NCI-H345 treated with DMSO at 0.1 percent for 48 hours (cell line): ENCODE results near the gene RPL23.
A peak's percentile ranks its signal among the peaks of the same experiment; 100 is the strongest.
"Not testable (repeated sequence)": the region's sequence is repeated elsewhere in the genome, so short reads cannot be mapped to it uniquely, and the experiment has no call there.

Source experiments
- DNase-seq: peaks from one replicate; lab custom pipeline; 2025; ENCODE audit not compliant: unreplicated experiment; lab: John Stamatoyannopoulos, UW

RPL23 gene

GRCh38 chr17:38868817-38869525 lies 15.4 kb upstream of the RPL23 start:
- peak; percentile 88 for DNase-seq

DNA sequence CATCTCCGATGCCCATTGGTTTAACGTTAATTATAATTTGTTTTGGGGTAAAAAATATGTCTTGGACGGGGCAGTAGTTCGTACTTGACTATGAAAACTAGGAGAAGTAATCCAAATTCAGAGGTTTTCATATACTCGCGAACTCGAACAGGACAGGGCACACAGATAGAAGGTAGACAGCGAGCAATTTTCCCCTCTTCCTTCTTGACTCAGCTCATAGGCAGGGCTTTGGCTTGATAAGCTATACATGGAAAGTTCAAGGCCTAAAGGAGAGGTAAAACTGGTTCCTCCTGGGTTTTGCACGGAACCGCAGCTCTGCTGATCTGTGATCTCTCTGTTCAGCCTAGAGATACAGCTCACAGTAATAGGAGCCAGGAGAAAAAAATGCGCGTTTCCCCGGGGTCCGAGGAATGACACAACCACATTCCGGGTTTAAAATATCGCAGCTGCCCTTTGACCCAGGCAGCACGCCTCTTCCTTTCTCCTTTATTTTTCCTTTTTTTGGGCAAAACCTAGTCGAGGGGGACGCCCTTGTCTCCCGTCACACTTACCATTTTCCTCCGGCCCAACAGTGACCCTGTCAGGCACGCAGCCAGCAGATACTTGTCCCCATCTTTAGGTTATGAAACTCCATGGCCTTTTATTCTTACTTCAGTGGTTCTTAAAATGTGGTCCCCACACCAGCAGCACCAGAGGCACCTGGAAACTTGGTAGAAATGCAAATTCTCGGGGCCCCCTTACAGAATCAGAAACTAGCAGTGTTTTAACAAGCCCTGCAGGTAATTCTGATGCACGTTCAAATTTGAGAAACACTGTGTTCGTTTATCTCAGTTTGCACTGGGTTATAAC lies 14.7 kb upstream of the RPL23 start:
- DNase-seq, result peak; percentile 79

DNA sequence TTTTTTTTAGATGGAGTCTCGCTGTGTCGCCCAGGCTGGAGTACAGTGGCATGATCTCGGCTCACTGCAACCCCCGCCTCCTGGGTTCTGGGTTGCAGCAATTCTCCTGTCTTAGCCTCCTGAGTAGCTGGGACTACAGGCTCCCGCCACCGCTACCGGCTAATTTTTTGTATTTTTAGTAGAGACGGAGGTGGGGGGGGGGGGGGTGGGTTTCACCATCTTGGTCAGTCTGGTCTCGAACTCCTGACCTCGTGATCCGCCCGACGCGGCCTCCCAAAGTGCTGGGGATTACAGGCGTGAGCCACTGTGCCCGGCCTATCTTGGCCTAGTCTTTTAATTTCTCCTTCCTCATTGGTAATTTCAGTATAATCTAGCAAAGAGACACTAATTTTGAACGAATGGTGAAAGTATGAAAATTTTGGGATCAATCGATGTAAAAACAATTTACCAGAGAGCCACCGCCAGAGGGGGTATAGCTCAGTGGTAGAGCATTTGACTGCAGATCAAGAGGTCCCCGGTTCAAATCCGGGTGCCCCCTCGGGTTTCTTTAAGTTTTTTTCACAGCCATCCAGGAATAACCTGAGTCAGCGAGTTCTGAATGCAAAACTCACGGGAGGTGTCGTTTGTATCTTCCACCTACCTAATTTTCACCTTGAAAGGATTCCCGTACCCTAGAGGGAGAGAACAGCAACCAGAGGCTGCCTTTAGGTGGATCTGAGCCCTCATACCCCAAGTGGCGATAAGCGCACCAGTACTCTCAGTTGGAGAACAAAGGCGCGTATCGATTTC lies 13.9 kb upstream of the RPL23 start:
- peak; percentile 88 for DNase-seq

- no peak for DNase-seq
Observed at GRCh38 chr17:38864636-38865398, 11.3 kb upstream of the RPL23 start.

DNA sequence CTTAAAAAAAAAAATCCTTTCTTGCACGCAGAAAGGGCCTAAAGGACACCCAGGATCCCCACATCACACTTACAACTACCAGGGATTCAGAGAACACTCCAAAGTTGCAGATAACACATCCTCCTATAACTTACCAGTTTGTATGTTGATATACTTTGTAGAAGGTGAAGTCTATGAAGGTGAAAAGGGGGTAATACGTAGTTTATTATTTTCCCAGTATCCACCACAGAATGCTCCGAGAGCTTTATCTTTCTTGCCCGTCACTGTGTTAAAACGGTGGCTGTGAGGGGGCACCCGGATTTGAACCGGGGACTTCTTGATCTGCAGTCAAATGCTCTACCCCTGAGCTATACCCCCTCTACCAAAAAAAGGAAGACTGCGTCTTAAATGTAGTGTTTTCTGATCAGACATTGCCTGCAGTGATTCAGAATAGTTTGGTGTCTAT lies 7.9 kb upstream of the RPL23 start:
- DNase-seq, result no peak

GRCh38 chr17:38857271-38857670 lies 3.8 kb upstream of the RPL23 start:
- DNase-seq, result no peak

GRCh38 chr17:38855101-38855714 lies 1.7 kb upstream of the RPL23 start:
- DNase-seq, result not testable (repeated sequence)

DNA sequence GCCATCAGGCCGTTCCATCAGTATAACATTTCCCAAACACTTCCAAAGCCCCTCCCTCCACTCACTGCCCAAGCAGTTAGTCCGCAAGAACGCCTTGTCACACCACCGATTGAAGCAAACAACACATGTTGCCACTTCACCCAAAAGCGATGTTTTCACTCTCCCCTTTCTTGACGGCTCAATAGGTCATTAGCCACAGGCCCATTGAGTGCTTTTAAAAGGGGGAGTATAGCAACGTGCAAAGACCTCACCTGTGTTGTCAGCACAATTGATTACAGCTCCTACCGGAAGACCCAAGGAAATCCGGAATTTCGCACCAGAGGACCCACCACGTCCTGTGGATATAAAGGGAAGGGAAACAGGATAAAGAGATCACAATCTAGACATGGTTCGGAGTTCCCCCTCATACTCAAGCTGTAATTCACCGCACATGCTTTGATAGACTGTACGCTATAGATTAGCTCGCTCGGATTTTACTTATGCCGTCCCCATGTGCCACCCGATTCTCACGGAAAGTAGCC lies 690 bp downstream of the RPL23 start:
- DNase-seq, result no peak

- no peak for DNase-seq
Observed at GRCh38 chr17:38851434-38851833, 2.1 kb downstream of the RPL23 start.

GRCh38 chr17:38850374-38850773 lies 3.1 kb downstream of the RPL23 start:
- DNase-seq, result no peak

DNA sequence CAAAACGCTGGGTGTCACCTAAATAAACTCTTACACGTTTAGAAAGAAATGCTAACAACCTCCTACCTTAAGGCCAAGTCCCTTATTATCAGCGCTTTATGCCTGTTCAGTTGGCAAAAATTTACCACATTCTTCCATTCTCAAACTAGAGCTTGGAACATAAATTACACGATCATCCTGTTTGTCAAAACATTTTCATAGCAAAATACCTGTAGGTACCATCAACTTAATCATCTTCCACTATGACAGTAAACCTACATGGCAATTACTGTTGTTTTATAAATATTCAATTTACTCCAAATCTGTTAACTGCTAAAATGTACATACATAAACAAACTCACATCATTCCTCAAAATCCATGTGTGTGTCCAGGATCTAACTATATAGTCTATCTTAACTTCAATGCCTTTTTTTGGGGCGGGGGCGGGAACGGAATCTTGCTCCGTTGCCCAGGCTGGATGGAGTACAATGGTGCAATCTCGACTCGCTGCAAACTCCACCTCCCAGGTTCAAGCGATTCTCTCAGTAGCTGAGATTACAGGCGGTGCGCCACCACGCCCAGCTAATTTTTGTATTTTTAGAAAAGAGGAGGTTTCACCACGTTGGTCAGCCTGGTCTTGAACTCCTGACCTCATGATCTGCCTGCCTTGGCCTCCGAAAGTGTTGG lies 4.4 kb downstream of the RPL23 start:
- DNase-seq, result no peak

DNA sequence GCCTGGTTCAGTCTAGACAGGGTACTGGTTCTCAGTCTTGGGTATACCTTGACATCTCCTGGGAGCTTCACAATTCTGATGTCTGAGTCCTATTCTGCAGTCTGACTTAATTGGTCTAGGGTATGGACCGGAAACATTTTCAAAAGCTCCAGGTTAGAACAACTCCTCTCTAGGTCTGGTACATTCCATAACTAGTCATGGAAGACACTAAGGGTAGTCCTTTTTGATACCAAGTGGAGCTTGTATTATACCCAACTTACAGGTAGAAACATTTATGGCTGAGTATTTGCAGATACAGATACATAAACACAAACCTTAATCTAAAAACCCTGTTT lies 5.0 kb downstream of the RPL23 start:
- no peak for DNase-seq

DNA sequence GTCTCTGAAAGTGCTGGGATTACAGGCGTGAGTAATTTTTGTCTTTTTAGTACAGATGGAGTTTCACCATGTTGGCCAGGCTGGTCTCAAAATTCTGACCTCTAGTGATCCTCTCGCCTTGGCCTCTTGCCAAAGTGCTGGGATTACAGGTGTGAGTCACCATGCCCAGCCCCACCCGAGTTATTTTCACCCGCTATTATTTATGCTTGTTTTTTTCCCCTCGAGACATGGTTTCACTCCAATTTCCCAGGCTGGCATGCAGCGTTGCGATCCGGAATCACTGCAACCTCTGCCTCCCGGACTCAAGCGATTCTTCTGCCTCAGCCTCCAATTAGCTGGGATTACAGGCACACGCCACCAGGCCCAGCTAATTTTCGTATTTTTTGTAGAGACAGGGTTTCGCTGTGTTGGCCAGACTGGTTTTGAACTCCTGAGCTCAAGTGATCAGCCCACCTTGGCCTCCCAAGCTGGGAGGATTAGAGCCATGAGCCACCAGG lies 9.2 kb downstream of the RPL23 start:
- DNase-seq, result no peak

DNA sequence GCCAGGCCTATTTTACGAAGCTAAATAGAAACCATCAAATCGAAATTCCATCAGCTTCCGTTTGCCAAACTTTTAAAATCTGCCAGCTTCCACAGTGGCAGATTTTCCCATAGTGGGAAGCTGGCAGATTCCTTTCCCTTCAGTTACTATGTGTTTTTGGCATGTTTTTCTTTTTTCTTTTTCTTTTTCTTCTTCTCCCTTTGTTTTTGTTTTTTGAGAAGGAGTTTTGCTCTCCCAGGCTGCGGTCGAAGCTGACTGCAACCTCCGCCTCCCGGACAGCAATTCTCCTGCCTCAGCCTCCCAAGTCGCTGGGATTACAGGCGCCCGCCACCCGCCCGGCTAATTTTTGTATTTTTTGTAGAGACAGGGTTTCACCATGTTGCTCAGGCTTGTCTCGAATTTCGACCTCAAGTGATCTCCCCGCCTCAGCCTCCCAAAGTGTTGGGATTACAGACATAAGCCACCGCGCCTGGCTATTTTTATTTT lies 27.7 kb downstream of the RPL23 start:
- DNase-seq, result no peak

GRCh38 chr17:38824899-38825761 lies 28.4 kb downstream of the RPL23 start, which contains the start of gene CWC25:
CWC25 (minus strand) TSS chr17:38825321; CDS start chr17:38825183, 138 bp downstream.
- peak; percentile 79 for DNase-seq

DNA sequence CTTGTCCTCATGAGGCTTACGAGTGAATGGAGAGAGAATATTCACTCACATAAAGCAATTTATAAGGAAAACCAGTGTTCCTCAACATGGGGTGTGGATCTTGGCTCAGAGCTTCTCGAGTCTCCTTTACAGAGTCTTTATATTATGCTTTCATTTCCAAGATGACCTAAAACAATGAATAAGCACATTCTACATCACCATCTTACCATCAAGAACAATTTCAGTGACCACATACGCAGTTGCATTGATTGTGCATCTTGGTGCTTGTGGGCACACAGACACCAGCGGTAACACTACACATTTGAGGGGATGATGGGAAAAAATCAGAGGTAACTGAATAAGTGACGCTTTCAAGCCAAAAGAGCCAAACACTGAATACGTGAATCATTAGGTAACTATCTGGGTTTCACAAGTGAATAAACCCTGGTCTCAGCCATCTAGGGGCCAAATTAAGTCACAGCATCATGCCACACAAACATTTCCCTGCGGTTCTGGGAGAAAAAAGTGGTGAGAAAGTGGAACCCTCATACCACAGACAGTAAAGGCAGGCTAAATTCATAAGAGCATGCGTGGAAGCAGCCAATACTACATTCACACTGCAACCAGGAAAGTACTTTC lies 37.8 kb downstream of the RPL23 start:
- no peak for DNase-seq

DNA sequence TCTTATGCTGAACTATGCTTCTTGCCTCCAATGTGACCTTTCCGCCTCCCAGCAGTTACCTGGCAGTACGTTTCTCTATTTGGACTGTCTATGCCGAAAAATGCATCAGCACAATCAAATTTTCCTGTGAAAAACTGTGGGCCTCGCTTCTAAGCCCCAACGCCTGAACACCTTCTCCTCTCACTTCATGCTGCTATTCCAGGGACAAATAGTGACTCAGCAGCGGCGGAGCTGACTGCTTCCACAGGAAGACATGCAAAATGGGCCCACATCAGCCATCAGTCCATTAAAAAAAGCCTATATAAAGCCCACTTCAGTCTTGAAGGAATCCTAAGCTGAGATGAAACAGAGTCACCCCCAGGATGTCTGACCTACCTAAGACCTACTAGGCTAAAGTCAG lies 43.7 kb downstream of the RPL23 start:
- DNase-seq, result no peak

DNA sequence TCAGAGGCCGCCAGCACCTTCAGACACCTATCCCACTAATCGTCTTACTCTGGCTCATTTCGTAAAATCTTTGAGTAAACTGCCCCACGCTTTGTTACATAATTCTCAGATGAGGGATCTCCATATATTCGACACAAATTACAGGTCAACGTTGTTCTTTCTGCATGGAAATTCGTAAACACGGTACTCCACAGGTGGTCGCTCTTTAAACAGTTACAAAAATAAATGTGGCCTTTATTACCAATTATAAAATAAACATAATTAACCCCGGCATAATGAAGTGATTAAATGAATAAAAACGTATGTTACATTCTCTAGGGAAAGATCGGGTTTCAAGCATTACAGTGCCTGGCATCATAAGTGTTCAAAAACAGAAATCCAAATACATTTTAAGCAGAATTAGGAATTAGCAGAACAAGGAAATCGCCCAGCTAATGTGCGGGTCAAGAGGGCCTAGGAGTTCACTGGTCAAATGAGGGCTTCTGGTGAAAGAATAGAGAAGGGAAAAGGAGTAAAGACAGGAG lies 53.2 kb downstream of the RPL23 start:
- no peak for DNase-seq
